Thyroid gland (tissue), 4 donors: ENCODE results near the gene MTMR4. TPM values are rescaled to one million over a fixed set of nuclear protein-coding genes. Genes with fewer than 3 reads are reported as not detected.

Source experiments
- DNase-seq, 2 donors: peaks; one replicate each; pipeline ENCODE4 v3.0.0-alpha.2; 2019
- H3K27ac ChIP-seq, 3 donors: fragments of 200-600 bp; sonication (generic); 1 replicate in 2 of 3; 2 replicates in 1 of 3; pipeline ENCODE4 v1.5.1; 2016 to 2019; ENCODE audit warnings: mild to moderate bottlenecking in 1 of 3, moderate library complexity in 1 of 3
- H3K27me3 ChIP-seq: fragments of 200-600 bp; sonication (generic); one replicate; pipeline ENCODE4 v1.5.1; 2019
- H3K36me3 ChIP-seq, 2 donors: fragments of 200-600 bp; sonication (generic); one replicate each; pipeline ENCODE4 v1.5.1; 2016 to 2019
- H3K4me1 ChIP-seq, 2 donors: fragments of 200-600 bp; sonication (generic); one replicate each; pipeline ENCODE4 v1.5.1; 2017 to 2019
- H3K4me3 ChIP-seq, 3 donors: fragments of 200-600 bp; sonication (generic); replicated peaks in 1 of 3; 1 replicate in 2 of 3; 2 replicates in 1 of 3; pipeline ENCODE4 v1.5.1; 2016; ENCODE audit warnings: mild to moderate bottlenecking in 1 of 3
- H3K9me3 ChIP-seq: fragments of 200-600 bp; sonication (generic); one replicate; pipeline ENCODE4 v1.5.1; 2017
- POLR2A ChIP-seq, 2 donors: fragments of 450-650 bp; IDR thresholded peaks; one replicate each; pipeline ENCODE4 v1.6.1; 2017; ENCODE audit warnings: antibody characterized with exemption in 2 of 2, mild to moderate bottlenecking in 2 of 2, moderate library complexity in 1 of 2
- WGBS, 2 donors: methylation state at CpG; one replicate each; pipeline ENCODE4 v1.1.5; 2017; 5-methylcytosine and 5-hydroxymethylcytosine counted together
- intact Hi-C: fragments of 100-400 bp; cut with DNase I; formaldehyde crosslinking; loops from one replicate; pipeline ENCODE4 v1.15.1; 2023
- total RNA-seq, 4 donors: library from RNA; depleted of rRNA; stranded (reverse); fragments of >200 nt; gene quantifications; one replicate each; pipeline ENCODE4 v1.2.3, GENCODE V29; 2016
- TF ChIP-seq, protein P1 (sequence below), 6 experiments: fragments of 200-600 bp in 3 of 6; fragments of 450-650 bp in 3 of 6; sonication (generic) in 3 of 6; IDR thresholded peaks; one replicate each; pipeline ENCODE4 v1.5.1; 2016 to 2019; ENCODE audit warnings: antibody characterized with exemption in 6 of 6, mild to moderate bottlenecking in 2 of 6, inconsistent platforms in 1 of 6, moderate library complexity in 1 of 6

The MTMR4 gene
- total RNA-seq, 4 donors from 2014 or later: 35.1 to 97.8 (median 65.2) TPM

DNA sequence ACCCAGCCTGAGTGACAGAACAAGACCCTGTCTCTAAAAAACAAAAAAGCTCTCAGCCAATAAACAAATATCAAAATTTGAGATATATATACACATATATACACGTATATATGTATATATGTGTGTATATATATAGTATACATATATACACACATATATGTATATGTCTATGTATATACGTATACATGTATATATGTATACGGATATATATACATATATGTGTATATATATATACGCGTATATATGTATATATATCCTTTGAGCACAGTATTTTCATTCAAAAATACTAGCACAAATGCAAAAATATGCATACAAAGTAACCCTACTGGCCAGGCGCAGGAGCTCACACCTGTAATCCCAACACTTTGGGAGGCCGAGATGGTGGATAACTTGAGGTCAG, 13.0 kb downstream of the MTMR4 start:
- Histone ChIP-seq H3K36me3 (peaks cover 75 to 78% of the 10 kb centered on the region in 2 donors), H3K9me3 (no peaks in the 10 kb centered on the region), H3K27ac (no peak overlapping the region), H3K27me3 (no peaks in the 10 kb centered on the region), H3K4me3 (no peak overlapping the region), H3K4me1 (no peaks in the 10 kb centered on the region)
- 94 to 96% methylated on average over 7 of the region's 7 CpGs for WGBS, 2 donors
- intact Hi-C loops: no loop called here
- DNase-seq: no peak
- TF ChIP-seq, protein P1, sequence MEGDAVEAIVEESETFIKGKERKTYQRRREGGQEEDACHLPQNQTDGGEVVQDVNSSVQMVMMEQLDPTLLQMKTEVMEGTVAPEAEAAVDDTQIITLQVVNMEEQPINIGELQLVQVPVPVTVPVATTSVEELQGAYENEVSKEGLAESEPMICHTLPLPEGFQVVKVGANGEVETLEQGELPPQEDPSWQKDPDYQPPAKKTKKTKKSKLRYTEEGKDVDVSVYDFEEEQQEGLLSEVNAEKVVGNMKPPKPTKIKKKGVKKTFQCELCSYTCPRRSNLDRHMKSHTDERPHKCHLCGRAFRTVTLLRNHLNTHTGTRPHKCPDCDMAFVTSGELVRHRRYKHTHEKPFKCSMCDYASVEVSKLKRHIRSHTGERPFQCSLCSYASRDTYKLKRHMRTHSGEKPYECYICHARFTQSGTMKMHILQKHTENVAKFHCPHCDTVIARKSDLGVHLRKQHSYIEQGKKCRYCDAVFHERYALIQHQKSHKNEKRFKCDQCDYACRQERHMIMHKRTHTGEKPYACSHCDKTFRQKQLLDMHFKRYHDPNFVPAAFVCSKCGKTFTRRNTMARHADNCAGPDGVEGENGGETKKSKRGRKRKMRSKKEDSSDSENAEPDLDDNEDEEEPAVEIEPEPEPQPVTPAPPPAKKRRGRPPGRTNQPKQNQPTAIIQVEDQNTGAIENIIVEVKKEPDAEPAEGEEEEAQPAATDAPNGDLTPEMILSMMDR (IDR thresholded peaks at IDR 0.05): no peak
- TF ChIP-seq POLR2A (IDR thresholded peaks at IDR 0.05): no peak

DNA sequence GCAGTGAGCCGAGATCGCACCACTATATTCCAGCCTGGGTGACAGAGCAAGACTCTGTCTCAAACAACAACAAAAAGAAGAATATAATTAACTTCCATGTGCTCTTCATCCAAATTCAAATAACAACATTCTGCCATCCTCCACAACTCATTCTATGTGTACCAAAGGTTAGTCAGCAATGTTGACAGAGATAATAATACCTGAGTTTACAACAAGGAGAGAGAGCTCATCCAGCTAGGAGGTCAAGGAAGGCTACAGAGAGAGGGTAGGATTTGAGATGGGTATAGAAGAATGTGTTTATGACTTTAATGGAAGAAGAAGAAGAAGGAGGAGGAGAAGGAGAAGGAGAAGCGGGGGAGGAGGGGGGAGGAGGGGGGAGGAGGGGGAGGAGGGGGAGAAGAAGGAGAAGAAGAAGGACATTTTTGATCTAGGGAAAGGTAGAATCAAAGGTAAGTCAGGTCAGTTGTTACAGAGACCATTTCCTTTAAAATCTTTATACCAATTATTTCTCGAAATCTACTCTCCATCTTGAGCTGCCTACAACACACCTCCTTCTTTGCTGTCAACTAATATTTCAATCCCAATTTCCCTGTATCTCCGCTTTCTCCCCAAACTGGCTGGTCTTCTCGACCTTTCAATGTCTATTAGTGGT, 16.1 kb downstream of the MTMR4 start:
- Histone ChIP-seq H3K9me3 (no peaks in the 10 kb centered on the region), H3K4me3 (no peak overlapping the region), H3K27me3 (no peaks in the 10 kb centered on the region), H3K4me1 (no peaks in the 10 kb centered on the region), H3K27ac (no peak overlapping the region), H3K36me3 (peaks cover 74 to 75% of the 10 kb centered on the region in 2 donors)
- TF ChIP-seq, protein P1 (IDR thresholded peaks at IDR 0.05): no peak
- no peak for TF ChIP-seq POLR2A (IDR thresholded peaks at IDR 0.05)
- whole genome bisulfite sequencing, 2 donors: 95 to 96% methylated on average over 6 of the region's 6 CpGs
- no peak for DNase-seq
- intact Hi-C loops: no loop called here

DNA sequence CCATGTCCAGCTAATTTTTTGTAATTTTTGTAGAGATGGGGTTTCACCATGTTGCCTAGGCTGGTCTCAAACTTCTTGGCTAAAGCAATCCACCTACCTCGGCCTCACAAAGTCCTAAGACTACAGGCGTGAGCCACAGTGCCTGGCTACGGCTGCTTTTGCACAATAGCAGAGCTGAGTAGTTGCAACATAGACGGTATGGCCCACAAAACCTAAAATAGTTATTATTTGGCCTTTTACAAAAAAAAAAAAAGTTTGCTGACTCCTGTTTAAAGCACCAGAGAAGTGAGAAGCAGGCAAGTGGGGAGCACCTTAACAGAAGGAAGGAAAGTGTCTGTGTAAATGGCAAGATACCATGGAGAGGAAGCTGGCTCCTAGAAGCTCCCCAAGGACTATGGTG, 20.9 kb downstream of the MTMR4 start:
- DNase-seq: no peak
- intact Hi-C loops: no loop called here
- WGBS, 2 donors: 94 to 99% methylated on average over 4 of the region's 4 CpGs
- no peaks in the 10 kb centered on the region for H3K27me3 ChIP-seq
- no peak overlapping the region for H3K27ac ChIP-seq
- TF ChIP-seq, protein P1 (IDR thresholded peaks at IDR 0.05): no peak
- H3K36me3 ChIP-seq: peaks cover 77% of the 10 kb centered on the region in 2 donors
- H3K4me3 ChIP-seq: no peak overlapping the region
- H3K4me1 ChIP-seq: no peaks in the 10 kb centered on the region
- H3K9me3 ChIP-seq: no peaks in the 10 kb centered on the region

DNA sequence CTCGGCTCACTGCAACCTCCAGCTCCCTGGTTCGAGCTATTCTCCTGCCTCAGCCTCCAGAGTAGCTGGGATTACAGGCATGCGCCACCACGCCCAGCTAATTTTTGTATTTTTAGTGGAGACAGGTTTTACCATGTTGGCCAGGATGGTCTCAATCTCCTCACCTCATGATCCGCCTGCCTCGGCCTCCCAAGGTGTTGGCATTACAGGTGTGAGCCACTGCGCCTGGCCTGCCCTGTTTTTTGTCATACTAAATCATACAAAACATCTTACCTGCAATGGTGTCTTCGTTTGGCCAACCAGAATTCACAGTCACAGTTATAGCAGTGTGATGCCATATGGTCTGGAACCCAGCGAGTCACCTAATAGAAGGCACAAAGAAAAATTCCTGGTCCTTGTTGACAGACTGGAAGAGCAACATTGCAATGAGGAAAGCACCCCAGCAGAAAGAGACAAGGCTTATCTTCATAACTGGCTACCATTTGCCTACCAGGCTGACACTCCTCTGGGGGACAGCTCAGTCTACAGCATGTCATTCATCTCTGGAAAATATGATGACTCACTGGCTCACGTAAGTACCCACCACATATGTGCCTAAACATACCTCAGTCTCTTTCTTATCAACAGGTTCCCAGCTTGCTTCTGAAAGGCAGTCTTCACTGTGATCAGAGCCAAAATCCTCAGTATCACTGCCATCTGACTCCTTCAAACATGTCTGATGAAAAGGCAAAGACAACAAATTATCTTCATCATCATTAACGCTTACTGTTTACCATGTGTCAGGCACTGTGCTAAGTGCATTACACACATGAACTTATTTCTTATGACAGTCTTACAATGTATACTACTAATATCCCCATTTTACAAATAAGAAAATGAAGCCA, 22.0 kb downstream of the MTMR4 start:
- 96 to 97% methylated on average over 11 of the region's 11 CpGs for WGBS, 2 donors
- Histone ChIP-seq H3K4me1 (no peaks in the 10 kb centered on the region), H3K36me3 (peaks cover 70 to 81% of the 10 kb centered on the region in 2 donors), H3K9me3 (no peaks in the 10 kb centered on the region), H3K27ac (no peak overlapping the region), H3K4me3 (no peak overlapping the region), H3K27me3 (no peaks in the 10 kb centered on the region)
- no peak for DNase-seq
- intact Hi-C loops: no loop called here
- no peak for TF ChIP-seq POLR2A (IDR thresholded peaks at IDR 0.05)
- TF ChIP-seq, protein P1 (IDR thresholded peaks at IDR 0.05): no peak

DNA sequence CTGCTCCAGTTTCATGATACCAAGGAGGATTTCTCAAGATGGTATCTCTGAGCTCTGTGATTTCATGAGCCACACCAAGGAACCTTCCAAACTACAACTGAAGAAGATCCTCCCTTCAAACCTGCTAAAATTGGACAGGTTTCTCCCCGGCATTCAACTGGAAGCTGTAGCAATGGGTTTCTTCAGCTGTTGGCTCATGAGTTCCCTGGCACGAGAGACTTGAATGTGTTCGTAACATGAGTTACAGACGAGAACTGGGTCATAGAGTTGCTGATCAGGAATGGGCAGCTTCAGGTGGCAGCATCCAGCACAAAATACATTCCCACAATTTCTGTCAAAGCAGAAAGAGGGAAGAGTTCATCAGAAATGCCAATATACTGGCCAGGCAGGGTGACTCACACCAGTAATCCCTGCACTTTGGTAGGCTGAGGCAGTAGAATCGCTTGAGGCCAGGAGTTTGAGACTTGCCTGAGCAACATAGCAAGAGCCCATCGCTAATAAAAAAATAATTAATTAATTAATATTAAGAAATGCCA, 22.9 kb downstream of the MTMR4 start:
- WGBS, 2 donors: 93 to 95% methylated on average over 6 of the region's 6 CpGs
- Histone ChIP-seq H3K4me1 (no peaks in the 10 kb centered on the region), H3K27ac (no peak overlapping the region), H3K9me3 (no peaks in the 10 kb centered on the region), H3K27me3 (no peaks in the 10 kb centered on the region), H3K4me3 (no peak overlapping the region), H3K36me3 (peaks cover 61 to 87% of the 10 kb centered on the region in 2 donors)
- intact Hi-C loops: no loop called here
- no peak for TF ChIP-seq POLR2A (IDR thresholded peaks at IDR 0.05)
- TF ChIP-seq, protein P1 (IDR thresholded peaks at IDR 0.05): no peak
- DNase-seq: no peak
